OCI-M2 (cell line): ENCODE data around the gene RPL28.

Source experiments
- DNase-seq: peaks from one replicate; lab custom pipeline; 2025; ENCODE audit not compliant: unreplicated experiment; lab: John Stamatoyannopoulos, UW

The RPL28 gene

GRCh38 chr19:55353356-55353802 is 32.4 kb upstream of the RPL28 start:
- no peak for DNase-seq

- no peak for DNase-seq
Measured at GRCh38 chr19:55353803-55354697, 31.7 kb upstream of the RPL28 start.

DNA sequence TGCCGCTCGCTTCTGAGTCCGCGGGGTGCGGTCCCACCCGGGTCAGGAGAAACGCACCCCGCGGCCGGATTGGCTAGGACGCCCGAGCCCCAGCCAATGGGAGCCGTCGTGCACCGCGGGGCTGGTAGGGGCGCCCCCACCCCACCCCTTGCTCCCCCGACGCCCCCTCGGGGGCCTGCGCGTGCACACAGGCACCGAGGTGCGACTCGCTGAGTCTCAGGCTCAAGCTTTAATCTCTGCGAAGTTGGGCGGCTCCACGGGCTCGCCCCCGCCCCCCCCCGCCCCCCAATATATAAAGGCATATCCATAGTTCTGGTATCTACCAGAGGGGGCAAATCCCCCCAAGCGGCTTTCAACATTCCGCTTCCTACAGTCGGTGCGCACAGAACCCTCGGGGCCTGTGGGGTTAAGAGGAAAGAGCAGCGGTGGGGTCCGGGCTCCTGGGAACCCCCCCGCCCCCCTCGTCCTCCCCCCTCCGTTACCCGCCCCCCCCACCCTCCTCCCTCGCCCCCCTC is 31.0 kb upstream of the RPL28 start, which contains the start of gene COX6B2:
COX6B2 (minus strand) TSS at position 22 of the 515 bp plus-strand sequence. CDS start 198 bp downstream, outside the sequence.
- DNase-seq, result no peak

- DNase-seq, result no peak
Measured at GRCh38 chr19:55355213-55355821, 30.4 kb upstream of the RPL28 start.

DNA sequence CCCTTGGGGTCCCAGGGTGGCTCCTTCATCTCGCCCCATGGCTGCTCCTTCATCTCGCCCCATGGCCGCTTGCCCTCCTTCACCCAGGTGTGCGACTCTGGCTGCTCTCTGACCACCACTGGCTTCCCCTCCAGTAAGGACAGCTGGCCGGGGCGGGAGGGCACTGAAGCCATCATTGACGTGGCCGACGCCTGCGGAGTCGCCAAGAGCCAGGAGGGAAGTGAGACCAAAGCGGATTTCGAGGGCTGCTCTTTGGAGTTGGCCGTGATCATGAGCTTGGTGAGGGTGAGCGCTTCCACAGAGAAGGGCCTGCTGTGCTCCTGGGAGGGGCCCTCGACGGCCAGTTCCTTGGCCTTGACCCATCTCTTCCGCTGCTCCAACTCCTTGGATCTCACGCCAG is 27.2 kb upstream of the RPL28 start:
- DNase-seq, result no peak

DNA sequence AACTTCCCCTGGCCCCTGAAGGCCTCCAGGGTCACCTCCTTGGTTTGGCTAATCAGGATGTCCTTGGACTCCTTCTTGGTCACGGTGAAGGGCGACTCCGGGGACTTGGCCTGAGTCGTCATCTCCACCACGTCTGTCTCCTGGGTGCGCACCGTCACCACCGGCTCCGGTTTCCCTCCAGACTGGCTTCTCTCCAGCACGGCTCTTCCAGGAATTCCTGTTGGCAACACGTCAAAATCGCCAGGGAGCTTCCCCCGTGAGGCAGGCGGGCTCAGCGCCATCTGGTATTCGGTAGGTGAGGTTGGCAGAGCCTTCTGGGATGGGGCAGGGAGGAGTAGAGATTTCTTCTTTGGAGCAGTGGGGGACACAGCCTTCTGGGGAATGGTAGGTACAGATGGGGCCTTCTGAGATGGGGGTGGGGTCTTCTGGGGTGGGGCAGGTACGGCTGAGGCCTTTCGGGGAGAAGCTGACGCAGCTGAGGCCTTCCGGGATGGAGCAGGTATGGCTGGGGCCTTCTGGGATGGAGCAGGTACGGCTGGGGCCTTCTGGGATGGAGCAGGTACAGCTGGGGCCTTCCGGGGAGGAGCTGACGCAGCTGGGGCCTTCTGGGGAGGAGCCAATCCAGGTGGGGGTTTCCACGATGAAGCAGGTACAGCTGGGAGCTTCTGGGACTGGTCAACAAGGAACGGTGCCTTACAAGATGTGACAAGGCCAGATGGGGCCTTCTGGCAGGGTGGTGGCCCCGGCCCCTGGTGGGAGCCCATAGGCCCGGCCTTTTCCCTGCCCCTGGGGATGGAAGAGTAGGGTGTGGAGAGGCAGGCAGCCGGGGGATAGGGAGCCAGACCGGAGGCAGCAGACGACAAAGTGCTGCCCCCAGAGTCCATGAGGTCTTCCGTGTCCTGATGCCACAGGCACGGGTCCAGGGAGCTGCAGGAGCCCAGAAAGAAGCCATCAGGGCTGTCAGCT is 26.5 kb upstream of the RPL28 start:
- DNase-seq, result no peak

DNA sequence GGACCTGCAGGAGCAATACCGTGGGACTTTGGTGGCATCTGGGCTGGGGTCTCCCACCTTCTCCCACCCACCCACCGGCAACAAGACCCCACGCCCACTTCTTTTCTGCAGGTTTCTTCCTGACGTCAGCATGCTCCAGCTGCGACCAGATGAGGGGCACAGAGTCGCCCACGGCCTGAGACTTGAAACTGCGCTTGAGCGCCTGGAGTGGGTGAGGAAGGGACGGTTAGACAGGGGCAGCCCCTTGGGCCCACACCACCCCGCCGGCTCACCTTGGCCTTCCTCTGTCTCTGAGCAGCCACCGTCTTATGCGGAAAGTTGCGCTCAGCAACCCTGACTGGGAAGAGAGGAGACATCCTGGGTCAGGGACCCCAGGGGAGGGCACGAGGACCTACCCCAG is 24.8 kb upstream of the RPL28 start:
- DNase-seq, result no peak

- DNase-seq, result no peak
Measured at GRCh38 chr19:55362174-55362989, 23.4 kb upstream of the RPL28 start.

- no peak for DNase-seq
Measured at GRCh38 chr19:55362990-55363716, 22.6 kb upstream of the RPL28 start, which contains the start of gene GARIN5B. Gene GARIN5B (minus strand): TSS chr19:55363260. CDS start chr19:55363066, 194 bp downstream.

GRCh38 chr19:55365245-55365644 is 20.5 kb upstream of the RPL28 start:
- no peak for DNase-seq

DNA sequence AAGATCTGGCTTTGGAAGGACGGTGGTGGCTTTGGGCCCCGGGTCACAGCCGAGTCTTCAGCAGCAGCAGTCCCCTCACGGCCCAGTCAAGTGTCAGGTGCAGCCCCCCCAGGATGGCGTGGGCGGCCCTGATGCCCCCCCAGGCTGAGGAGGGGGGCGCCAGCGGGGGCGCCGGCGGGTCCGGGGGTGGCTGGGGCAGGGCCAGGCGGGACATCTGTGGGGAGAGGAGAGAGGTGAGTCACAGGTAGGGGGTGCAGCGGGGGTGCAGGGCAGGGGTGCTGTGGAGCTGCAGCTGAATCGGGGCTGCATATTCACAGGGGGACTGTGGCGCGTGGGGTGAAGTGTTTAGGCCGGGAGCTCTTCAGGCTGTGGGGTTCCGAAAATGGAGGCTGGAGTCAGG is 19.8 kb upstream of the RPL28 start:
- DNase-seq, result no peak

DNA sequence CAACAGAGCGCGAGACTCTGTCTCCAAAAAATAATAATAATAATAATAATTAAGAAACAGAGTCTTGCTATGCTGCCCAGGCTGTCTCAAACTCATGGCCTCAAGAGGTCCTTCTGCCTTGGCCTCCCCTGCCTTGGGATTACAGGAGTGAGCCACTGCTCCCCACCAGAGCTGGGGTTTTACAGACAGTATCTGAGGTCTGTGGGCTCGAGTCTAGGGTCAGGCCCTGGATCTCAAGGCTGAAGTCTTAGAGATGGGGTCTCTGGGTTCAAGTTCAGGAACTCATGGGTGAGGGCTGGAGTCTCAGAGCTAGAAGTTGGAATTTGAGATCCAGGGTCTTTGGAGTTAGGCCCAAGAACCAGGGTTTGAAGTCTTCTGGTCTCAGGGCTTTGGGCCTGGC is 18.9 kb upstream of the RPL28 start:
- no peak for DNase-seq

DNA sequence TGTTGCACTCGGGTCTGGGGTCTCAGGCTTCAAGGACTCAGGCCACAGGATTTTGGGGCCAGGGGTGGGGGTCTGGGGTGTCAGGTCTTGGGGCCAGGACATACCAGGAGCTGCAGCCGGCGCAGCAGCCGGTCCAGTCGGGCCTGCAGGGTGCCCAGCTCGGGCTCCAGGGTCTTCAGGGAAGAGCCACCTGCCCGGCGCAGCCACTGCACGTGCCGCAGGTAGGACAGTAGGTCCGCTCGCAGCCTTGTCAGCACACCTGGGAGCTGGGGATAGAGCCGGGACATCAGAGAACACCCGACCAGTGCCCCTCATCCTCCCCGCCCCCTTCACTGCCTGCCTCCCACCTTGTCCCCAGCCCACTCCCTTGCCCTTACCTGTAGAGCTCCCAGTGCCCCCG is 17.6 kb upstream of the RPL28 start:
- no peak for DNase-seq

GRCh38 chr19:55368701-55369563 is 16.8 kb upstream of the RPL28 start:
- DNase-seq, result no peak

- no peak for DNase-seq
Measured at GRCh38 chr19:55369653-55370304, 16.0 kb upstream of the RPL28 start.

DNA sequence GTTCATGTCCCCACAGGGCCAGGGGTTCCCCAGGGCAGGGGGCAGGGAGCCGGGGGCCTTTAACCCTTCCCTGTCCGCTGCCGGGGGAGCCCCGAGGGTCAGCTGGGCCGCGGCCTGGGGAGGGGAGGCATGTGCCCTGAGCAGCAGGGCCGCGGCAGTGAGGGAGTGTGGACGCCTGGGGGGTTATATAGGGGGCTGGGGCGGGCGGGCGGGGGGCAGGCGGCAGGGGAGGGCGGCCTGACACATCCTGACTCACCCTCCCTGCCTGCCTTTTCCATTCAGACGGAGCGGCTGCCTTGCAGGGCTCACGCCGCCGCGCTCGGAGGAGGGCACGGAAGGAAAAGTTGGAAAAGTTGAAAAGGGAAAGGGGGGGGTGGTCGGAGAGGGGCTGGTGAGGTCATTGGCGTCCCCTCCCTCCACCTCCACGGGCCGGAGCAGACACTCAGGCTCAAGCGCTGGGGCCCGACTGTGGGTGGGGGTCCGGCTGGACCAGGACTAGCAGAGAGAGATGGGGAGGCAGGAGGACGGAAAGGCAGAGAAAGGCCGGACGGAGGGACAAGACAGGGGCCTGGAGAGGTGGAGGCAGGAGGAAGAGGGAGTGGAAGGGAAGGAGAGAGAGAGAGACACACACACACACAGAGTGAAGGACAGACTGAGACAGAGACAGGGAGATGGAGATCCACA is 15.3 kb upstream of the RPL28 start, which contains the start of gene IL11:
IL11 (minus strand) TSS at position 159 of the 684 bp plus-strand sequence; CDS start at position 6, 153 bp downstream.
- DNase-seq, result no peak
